GM23338 (cell line): Measurements from ENCODE around the gene TMEM101.

ENCODE experiments used
- EZH2 ChIP-seq: fragments of 200-600 bp; sonication (generic); IDR thresholded peaks from one replicate; pipeline ENCODE4 v1.8.0; 2017; ENCODE audit warnings: antibody characterized with exemption, mild to moderate bottlenecking, low read depth; ENCODE audit not compliant: unreplicated experiment
- EZH2phosphoT487 ChIP-seq: fragments of 200-600 bp; sonication (generic); IDR thresholded peaks from one replicate; pipeline ENCODE4 v1.8.1; 2018; ENCODE audit warnings: antibody characterized with exemption; ENCODE audit not compliant: unreplicated experiment
- JUNB ChIP-seq: IDR thresholded peaks from one replicate; pipeline ENCODE4 v1.6.1; 2016; ENCODE audit warnings: antibody characterized with exemption; ENCODE audit not compliant: unreplicated experiment
- POLR2AphosphoS5 ChIP-seq: IDR thresholded peaks from 2 replicates; pipeline ENCODE4 v1.6.1; 2016; ENCODE audit warnings: antibody characterized with exemption, low read depth
- STAT1 ChIP-seq: IDR thresholded peaks from one replicate; pipeline ENCODE4 v1.6.1; 2016; ENCODE audit warnings: antibody characterized with exemption; ENCODE audit not compliant: unreplicated experiment
- ZNF114 ChIP-seq: fragments of 250-450 bp; sonication (Bioruptor Pico); IDR thresholded peaks from 2 replicates; pipeline ENCODE4 v1.5.0; 2020; ENCODE audit warnings: mild to moderate bottlenecking, moderate library complexity
- TF ChIP-seq, protein P1 (sequence below), 2 experiments: fragments of 200-600 bp in 1 of 2; sonication (generic) in 1 of 2; conservative IDR thresholded peaks; 2 replicates each; pipeline versions ENCODE4 v1.5.1 to v1.6.1; 2016 to 2017; ENCODE audit warnings: antibody characterized with exemption in 2 of 2, low read depth in 2 of 2, mild to moderate bottlenecking in 2 of 2, moderate library complexity in 1 of 2
- TF ChIP-seq, protein P2 (sequence below): IDR thresholded peaks from one replicate; pipeline ENCODE4 v1.6.1; 2018; ENCODE audit warnings: antibody characterized with exemption; ENCODE audit not compliant: unreplicated experiment
- TF ChIP-seq, protein P3 (sequence below): IDR thresholded peaks from 2 replicates; pipeline ENCODE4 v1.6.1; 2016; ENCODE audit warnings: antibody characterized with exemption
- TF ChIP-seq, protein P4 (sequence below): fragments of 250-450 bp; sonication (Bioruptor Pico); IDR thresholded peaks from 2 replicates; pipeline ENCODE4 v1.5.0; 2020; ENCODE audit warnings: mild to moderate bottlenecking, moderate library complexity

DNA sequence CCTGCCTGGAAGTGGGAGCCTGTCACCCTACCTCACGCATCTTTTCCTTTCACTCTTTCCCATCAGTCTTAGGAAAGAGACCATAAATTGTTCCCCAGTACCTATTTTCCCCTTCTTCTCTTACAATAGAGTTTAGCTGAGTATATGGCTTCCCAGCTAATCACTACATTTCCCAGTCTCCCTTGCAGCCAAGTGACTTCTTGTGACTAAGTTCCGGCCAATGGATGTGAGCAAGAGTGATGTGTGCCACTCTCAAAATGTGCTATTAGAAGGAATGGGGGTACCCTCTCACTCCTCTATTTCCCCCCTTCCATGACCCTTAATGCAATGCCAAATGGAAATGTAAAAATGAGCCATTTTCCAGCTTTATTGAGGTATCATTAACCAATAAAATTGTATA, 52.8 kb downstream of the TMEM101 start:
- TF ChIP-seq, protein P1, sequence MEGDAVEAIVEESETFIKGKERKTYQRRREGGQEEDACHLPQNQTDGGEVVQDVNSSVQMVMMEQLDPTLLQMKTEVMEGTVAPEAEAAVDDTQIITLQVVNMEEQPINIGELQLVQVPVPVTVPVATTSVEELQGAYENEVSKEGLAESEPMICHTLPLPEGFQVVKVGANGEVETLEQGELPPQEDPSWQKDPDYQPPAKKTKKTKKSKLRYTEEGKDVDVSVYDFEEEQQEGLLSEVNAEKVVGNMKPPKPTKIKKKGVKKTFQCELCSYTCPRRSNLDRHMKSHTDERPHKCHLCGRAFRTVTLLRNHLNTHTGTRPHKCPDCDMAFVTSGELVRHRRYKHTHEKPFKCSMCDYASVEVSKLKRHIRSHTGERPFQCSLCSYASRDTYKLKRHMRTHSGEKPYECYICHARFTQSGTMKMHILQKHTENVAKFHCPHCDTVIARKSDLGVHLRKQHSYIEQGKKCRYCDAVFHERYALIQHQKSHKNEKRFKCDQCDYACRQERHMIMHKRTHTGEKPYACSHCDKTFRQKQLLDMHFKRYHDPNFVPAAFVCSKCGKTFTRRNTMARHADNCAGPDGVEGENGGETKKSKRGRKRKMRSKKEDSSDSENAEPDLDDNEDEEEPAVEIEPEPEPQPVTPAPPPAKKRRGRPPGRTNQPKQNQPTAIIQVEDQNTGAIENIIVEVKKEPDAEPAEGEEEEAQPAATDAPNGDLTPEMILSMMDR (conservative IDR thresholded peaks at IDR 0.05; ENCODE audit: low read depth in 2 of 2), result no peak
- TF ChIP-seq POLR2AphosphoS5 (no peak), JUNB (no peak), EZH2 (no peak), ZNF114 (CRISPR knock-in tag) (no peak), EZH2phosphoT487 (no peak), STAT1 (no peak)
- TF ChIP-seq, protein P2, sequence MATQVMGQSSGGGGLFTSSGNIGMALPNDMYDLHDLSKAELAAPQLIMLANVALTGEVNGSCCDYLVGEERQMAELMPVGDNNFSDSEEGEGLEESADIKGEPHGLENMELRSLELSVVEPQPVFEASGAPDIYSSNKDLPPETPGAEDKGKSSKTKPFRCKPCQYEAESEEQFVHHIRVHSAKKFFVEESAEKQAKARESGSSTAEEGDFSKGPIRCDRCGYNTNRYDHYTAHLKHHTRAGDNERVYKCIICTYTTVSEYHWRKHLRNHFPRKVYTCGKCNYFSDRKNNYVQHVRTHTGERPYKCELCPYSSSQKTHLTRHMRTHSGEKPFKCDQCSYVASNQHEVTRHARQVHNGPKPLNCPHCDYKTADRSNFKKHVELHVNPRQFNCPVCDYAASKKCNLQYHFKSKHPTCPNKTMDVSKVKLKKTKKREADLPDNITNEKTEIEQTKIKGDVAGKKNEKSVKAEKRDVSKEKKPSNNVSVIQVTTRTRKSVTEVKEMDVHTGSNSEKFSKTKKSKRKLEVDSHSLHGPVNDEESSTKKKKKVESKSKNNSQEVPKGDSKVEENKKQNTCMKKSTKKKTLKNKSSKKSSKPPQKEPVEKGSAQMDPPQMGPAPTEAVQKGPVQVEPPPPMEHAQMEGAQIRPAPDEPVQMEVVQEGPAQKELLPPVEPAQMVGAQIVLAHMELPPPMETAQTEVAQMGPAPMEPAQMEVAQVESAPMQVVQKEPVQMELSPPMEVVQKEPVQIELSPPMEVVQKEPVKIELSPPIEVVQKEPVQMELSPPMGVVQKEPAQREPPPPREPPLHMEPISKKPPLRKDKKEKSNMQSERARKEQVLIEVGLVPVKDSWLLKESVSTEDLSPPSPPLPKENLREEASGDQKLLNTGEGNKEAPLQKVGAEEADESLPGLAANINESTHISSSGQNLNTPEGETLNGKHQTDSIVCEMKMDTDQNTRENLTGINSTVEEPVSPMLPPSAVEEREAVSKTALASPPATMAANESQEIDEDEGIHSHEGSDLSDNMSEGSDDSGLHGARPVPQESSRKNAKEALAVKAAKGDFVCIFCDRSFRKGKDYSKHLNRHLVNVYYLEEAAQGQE, result no peak
- TF ChIP-seq, protein P3, sequence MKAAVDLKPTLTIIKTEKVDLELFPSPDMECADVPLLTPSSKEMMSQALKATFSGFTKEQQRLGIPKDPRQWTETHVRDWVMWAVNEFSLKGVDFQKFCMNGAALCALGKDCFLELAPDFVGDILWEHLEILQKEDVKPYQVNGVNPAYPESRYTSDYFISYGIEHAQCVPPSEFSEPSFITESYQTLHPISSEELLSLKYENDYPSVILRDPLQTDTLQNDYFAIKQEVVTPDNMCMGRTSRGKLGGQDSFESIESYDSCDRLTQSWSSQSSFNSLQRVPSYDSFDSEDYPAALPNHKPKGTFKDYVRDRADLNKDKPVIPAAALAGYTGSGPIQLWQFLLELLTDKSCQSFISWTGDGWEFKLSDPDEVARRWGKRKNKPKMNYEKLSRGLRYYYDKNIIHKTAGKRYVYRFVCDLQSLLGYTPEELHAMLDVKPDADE, result no peak
- TF ChIP-seq, protein P4, sequence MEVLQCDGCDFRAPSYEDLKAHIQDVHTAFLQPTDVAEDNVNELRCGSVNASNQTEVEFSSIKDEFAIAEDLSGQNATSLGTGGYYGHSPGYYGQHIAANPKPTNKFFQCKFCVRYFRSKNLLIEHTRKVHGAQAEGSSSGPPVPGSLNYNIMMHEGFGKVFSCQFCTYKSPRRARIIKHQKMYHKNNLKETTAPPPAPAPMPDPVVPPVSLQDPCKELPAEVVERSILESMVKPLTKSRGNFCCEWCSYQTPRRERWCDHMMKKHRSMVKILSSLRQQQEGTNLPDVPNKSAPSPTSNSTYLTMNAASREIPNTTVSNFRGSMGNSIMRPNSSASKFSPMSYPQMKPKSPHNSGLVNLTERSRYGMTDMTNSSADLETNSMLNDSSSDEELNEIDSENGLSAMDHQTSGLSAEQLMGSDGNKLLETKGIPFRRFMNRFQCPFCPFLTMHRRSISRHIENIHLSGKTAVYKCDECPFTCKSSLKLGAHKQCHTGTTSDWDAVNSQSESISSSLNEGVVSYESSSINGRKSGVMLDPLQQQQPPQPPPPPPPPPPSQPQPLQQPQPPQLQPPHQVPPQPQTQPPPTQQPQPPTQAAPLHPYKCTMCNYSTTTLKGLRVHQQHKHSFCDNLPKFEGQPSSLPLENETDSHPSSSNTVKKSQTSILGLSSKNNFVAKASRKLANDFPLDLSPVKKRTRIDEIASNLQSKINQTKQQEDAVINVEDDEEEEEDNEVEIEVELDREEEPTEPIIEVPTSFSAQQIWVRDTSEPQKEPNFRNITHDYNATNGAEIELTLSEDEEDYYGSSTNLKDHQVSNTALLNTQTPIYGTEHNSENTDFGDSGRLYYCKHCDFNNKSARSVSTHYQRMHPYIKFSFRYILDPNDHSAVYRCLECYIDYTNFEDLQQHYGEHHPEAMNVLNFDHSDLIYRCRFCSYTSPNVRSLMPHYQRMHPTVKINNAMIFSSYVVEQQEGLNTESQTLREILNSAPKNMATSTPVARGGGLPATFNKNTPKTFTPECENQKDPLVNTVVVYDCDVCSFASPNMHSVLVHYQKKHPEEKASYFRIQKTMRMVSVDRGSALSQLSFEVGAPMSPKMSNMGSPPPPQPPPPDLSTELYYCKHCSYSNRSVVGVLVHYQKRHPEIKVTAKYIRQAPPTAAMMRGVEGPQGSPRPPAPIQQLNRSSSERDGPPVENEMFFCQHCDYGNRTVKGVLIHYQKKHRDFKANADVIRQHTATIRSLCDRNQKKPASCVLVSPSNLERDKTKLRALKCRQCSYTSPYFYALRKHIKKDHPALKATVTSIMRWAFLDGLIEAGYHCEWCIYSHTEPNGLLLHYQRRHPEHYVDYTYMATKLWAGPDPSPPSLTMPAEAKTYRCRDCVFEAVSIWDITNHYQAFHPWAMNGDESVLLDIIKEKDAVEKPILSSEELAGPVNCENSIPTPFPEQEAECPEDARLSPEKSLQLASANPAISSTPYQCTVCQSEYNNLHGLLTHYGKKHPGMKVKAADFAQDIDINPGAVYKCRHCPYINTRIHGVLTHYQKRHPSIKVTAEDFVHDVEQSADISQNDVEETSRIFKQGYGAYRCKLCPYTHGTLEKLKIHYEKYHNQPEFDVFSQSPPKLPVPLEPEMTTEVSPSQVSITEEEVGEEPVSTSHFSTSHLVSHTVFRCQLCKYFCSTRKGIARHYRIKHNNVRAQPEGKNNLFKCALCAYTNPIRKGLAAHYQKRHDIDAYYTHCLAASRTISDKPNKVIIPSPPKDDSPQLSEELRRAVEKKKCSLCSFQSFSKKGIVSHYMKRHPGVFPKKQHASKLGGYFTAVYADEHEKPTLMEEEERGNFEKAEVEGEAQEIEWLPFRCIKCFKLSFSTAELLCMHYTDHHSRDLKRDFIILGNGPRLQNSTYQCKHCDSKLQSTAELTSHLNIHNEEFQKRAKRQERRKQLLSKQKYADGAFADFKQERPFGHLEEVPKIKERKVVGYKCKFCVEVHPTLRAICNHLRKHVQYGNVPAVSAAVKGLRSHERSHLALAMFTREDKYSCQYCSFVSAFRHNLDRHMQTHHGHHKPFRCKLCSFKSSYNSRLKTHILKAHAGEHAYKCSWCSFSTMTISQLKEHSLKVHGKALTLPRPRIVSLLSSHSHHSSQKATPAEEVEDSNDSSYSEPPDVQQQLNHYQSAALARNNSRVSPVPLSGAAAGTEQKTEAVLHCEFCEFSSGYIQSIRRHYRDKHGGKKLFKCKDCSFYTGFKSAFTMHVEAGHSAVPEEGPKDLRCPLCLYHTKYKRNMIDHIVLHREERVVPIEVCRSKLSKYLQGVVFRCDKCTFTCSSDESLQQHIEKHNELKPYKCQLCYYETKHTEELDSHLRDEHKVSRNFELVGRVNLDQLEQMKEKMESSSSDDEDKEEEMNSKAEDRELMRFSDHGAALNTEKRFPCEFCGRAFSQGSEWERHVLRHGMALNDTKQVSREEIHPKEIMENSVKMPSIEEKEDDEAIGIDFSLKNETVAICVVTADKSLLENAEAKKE (CRISPR knock-in tag), result no peak
